GM23248 (cell line): Measurements from ENCODE around the gene FHAD1. TPM values are rescaled to one million over a fixed set of nuclear protein-coding genes. Genes with fewer than 3 reads are reported as not detected.

ENCODE experiments used
- DNase-seq: peaks from one replicate; pipeline ENCODE4 v3.0.0-alpha.2; 2015
- H2AFZ ChIP-seq: fragments of 200-600 bp; sonication (generic); 2 replicates; pipeline ENCODE4 v1.6.1; 2016; ENCODE audit warnings: antibody characterized with exemption
- H3F3A ChIP-seq: fragments of 200-600 bp; sonication (generic); 2 replicates; pipeline ENCODE4 v1.6.1; 2016; ENCODE audit warnings: mild to moderate bottlenecking, antibody characterized with exemption, mixed run types; ENCODE audit not compliant: insufficient read depth
- H3K27ac ChIP-seq: fragments of 200-600 bp; sonication (generic); 2 replicates; pipeline ENCODE4 v1.5.1; 2016; ENCODE audit warnings: mild to moderate bottlenecking
- H3K27me3 ChIP-seq: fragments of 200-600 bp; sonication (generic); replicated peaks from 2 replicates; pipeline ENCODE4 v1.6.1; 2016; ENCODE audit warnings: mild to moderate bottlenecking; ENCODE audit not compliant: insufficient read depth
- H3K36me3 ChIP-seq: fragments of 200-600 bp; sonication (generic); 2 replicates; pipeline ENCODE4 v1.6.1; 2016; ENCODE audit warnings: low read depth, mild to moderate bottlenecking
- H3K4me1 ChIP-seq: fragments of 200-600 bp; sonication (generic); 2 replicates; pipeline ENCODE4 v1.6.1; 2016; ENCODE audit warnings: mild to moderate bottlenecking; ENCODE audit not compliant: insufficient read depth
- H3K4me2 ChIP-seq: fragments of 200-600 bp; sonication (generic); one replicate; pipeline ENCODE4 v1.6.1; 2016; ENCODE audit warnings: mild to moderate bottlenecking; ENCODE audit not compliant: unreplicated experiment
- H3K4me3 ChIP-seq: fragments of 200-600 bp; sonication (generic); 2 replicates; pipeline ENCODE4 v1.5.1; 2016; ENCODE audit warnings: mild to moderate bottlenecking
- H3K79me2 ChIP-seq: fragments of 200-600 bp; sonication (generic); 2 replicates; pipeline ENCODE4 v1.6.1; 2016; ENCODE audit warnings: mild to moderate bottlenecking; ENCODE audit not compliant: insufficient read depth
- H3K9ac ChIP-seq: fragments of 200-600 bp; sonication (generic); 2 replicates; pipeline ENCODE4 v1.6.1; 2016; ENCODE audit warnings: mild to moderate bottlenecking
- H3K9me2 ChIP-seq: fragments of 200-600 bp; sonication (generic); 2 replicates; pipeline ENCODE4 v1.6.1; 2016; ENCODE audit warnings: mixed run types, mild to moderate bottlenecking, moderate library complexity; ENCODE audit not compliant: insufficient read depth
- H3K9me3 ChIP-seq: fragments of 200-600 bp; sonication (generic); one replicate; pipeline ENCODE4 v1.6.1; 2017; ENCODE audit warnings: low read depth
- H4K20me1 ChIP-seq: fragments of 200-600 bp; sonication (generic); 2 replicates; pipeline ENCODE4 v1.6.0; 2016; ENCODE audit not compliant: insufficient read depth
- EZH2 ChIP-seq: fragments of 200-600 bp; sonication (generic); IDR thresholded peaks from 2 replicates; pipeline ENCODE4 v1.6.1; 2018; ENCODE audit warnings: antibody characterized with exemption, mild to moderate bottlenecking; ENCODE audit not compliant: insufficient read depth, poor library complexity, severe bottlenecking
- EZH2phosphoT487 ChIP-seq: fragments of 200-600 bp; sonication (generic); IDR thresholded peaks from 2 replicates; pipeline ENCODE4 v1.6.1; 2018; ENCODE audit warnings: antibody characterized with exemption, moderate library complexity, mild to moderate bottlenecking, low read depth; ENCODE audit not compliant: insufficient read depth
- WGBS, 2 experiments: methylation state at CpG; one replicate each; pipeline ENCODE4 v1.1.6; 2015 to 2017; ENCODE audit warnings: low lambda C conversion rate in 2 of 2, low coverage in 1 of 2; ENCODE audit errors: missing lambda C conversion rate in 2 of 2; 5-methylcytosine and 5-hydroxymethylcytosine counted together
- in situ Hi-C: fragments of 300-500 bp; cut with MboI; formaldehyde crosslinking; loops from 2 replicates; pipeline ENCODE4 v1.15.0; 2020
- polyA plus RNA-seq: library from polyadenylated mRNA; unstranded; fragments of >200 nt; fragmentation: Nextera tagmentation; extraction: Ambion mirVana; gene quantifications from 2 replicates; pipeline ENCODE4 v1.2.1, GENCODE V29; 2016
- total RNA-seq: library from RNA; depleted of rRNA; stranded (reverse); fragments of >200 nt; shearing (Covaris generic); gene quantifications from 2 replicates; pipeline ENCODE4 v1.2.3, GENCODE V29; 2014

The FHAD1 gene
- total and polyA plus RNA-seq, 2 experiments from 2014 or later, result 0.24 TPM; not detected in 1

DNA sequence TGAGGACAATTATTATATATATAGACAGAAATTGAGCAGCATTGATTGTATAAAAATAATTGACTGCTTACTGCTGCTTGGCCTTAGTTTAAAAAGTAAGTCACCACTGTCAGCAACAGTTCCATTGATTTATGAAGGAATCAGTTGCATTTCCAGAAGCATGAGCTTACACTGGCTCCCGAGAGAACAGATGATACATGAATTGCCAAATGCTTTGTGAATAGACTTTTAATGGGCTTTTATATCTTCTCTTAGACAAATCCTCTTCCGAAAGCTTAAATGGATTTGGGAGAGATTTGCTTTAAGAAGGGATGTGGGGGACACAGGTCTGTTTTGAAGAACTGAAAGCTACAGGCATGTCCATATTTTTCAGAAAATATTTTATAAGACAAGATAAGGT lies 7.5 kb downstream of the FHAD1 start:
- H2AFZ ChIP-seq, result no peak overlapping the region
- DNase-seq, result no peak
- no peaks in the 10 kb centered on the region for H3K4me1 ChIP-seq
- H3K9ac ChIP-seq, result no peak overlapping the region
- no peak overlapping the region for H3K4me3 ChIP-seq
- TF ChIP-seq EZH2, result no peak
- no peak for TF ChIP-seq EZH2phosphoT487
- no peaks in the 10 kb centered on the region for H3K9me2 ChIP-seq
- 0 to 4% methylated on average over 2 of the region's 2 CpGs for WGBS, 2 experiments
- no peaks in the 10 kb centered on the region for H4K20me1 ChIP-seq
- no peak overlapping the region for H3K4me2 ChIP-seq
- in situ Hi-C loops, result no loop called here
- no peaks in the 10 kb centered on the region for H3F3A ChIP-seq
- peaks cover 44% of the 10 kb centered on the region for H3K27me3 ChIP-seq
- H3K36me3 ChIP-seq, result no peaks in the 10 kb centered on the region
- H3K27ac ChIP-seq, result no peak overlapping the region
- H3K9me3 ChIP-seq, result no peaks in the 10 kb centered on the region
- H3K79me2 ChIP-seq, result no peaks in the 10 kb centered on the region

DNA sequence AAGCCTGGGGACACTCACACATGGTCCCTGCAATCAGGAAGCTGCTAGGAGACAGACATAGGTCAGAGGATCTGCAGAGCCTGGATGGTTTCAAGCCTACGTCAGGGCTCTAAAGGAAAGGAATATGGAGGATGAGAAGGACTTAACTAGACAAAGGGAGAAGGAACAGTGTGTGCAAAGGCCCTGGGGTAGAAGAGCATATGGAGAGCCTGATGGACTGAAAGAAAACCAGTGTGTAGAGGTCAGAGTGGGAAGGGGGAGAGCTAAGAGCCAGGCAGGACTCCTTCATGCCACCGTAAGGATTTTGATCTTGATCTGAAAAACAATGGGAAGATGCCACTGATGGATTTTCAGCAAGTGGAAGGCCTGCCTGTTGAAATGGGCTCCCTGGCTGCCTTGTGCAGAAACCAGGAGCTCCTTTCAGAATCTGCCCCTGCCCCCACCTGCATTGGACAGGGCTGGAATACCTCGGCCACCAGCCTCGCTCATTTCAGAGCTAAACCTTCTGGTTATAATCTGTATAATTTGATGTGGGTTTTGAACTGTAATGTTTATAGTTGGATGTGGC lies 8.6 kb downstream of the FHAD1 start:
- no peaks in the 10 kb centered on the region for H4K20me1 ChIP-seq
- TF ChIP-seq EZH2, result no peak
- TF ChIP-seq EZH2phosphoT487, result no peak
- DNase-seq, result no peak
- H3K79me2 ChIP-seq, result no peaks in the 10 kb centered on the region
- H2AFZ ChIP-seq, result no peak overlapping the region
- in situ Hi-C loops, result no loop called here
- H3K36me3 ChIP-seq, result no peaks in the 10 kb centered on the region
- no peaks in the 10 kb centered on the region for H3K9me2 ChIP-seq
- H3K4me1 ChIP-seq, result no peaks in the 10 kb centered on the region
- WGBS, 2 experiments, result 53 to 59% methylated on average over 4 of the region's 4 CpGs
- no peak overlapping the region for H3K4me3 ChIP-seq
- H3F3A ChIP-seq, result no peaks in the 10 kb centered on the region
- H3K9me3 ChIP-seq, result no peaks in the 10 kb centered on the region
- no peak overlapping the region for H3K4me2 ChIP-seq
- H3K9ac ChIP-seq, result no peak overlapping the region
- peaks cover 33% of the 10 kb centered on the region for H3K27me3 ChIP-seq
- no peak overlapping the region for H3K27ac ChIP-seq

DNA sequence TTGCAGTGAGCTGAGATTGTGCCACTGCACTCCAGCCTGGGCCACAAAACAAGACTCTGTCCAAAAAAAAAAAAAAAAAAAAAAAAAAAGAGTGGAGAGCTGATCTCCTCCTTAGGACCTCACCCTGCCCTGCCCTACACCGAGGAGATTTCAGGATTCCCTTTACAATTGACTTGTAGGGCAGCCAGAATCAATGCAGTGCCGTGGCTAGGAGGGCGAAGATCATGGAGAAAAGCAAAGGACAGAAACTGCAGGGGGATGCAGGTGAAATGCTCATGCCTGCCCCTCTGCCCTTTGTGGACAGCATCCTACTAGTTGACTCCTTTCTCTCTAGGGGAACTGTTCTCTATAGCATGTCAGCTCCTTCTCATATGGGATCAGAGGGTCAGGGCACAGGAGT lies 9.6 kb downstream of the FHAD1 start:
- Histone ChIP-seq H3K9me2 (no peaks in the 10 kb centered on the region), H2AFZ (no peak overlapping the region), H3K9ac (no peak overlapping the region), H3F3A (no peaks in the 10 kb centered on the region), H3K27ac (no peak overlapping the region), H3K79me2 (no peaks in the 10 kb centered on the region), H3K4me2 (no peak overlapping the region), H3K27me3 (peaks cover 28% of the 10 kb centered on the region), H4K20me1 (no peaks in the 10 kb centered on the region), H3K4me1 (no peaks in the 10 kb centered on the region), H3K9me3 (no peaks in the 10 kb centered on the region), H3K36me3 (no peaks in the 10 kb centered on the region), H3K4me3 (no peak overlapping the region)
- in situ Hi-C loops, result no loop called here
- DNase-seq, result no peak
- TF ChIP-seq EZH2 (no peak), EZH2phosphoT487 (no peak)
- 35 to 42% methylated on average over 3 of the region's 3 CpGs for WGBS, 2 experiments

DNA sequence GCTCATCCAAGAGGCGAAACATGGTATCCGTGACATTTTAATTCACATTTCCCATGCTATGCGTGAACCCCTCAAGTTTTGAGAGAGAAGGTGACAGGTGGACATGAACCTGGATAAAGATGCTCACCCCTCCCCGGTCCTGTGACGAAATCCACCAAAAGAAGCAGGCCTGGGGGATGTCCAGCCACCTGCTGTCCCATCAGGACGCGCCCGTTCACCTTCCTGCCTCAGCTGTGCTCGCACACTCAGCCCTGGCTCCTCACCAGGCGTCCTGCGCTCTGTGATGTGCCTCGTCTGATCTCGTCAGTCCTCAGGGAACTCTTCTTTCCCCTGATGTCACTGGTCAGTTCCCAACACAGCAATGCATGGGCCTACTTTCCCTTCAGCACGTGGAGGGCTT lies 10.3 kb downstream of the FHAD1 start:
- WGBS, 2 experiments, result 50 to 52% methylated on average over 14 of the region's 14 CpGs
- H3K4me3 ChIP-seq, result no peak overlapping the region
- TF ChIP-seq EZH2phosphoT487 (no peak), EZH2 (no peak)
- peaks cover 23% of the 10 kb centered on the region for H3K27me3 ChIP-seq
- H3K4me1 ChIP-seq, result no peaks in the 10 kb centered on the region
- no peaks in the 10 kb centered on the region for H3K9me2 ChIP-seq
- in situ Hi-C loops, result no loop called here
- H3K9me3 ChIP-seq, result no peaks in the 10 kb centered on the region
- H3K79me2 ChIP-seq, result no peaks in the 10 kb centered on the region
- H3F3A ChIP-seq, result no peaks in the 10 kb centered on the region
- H3K9ac ChIP-seq, result no peak overlapping the region
- no peak overlapping the region for H3K4me2 ChIP-seq
- H2AFZ ChIP-seq, result no peak overlapping the region
- H3K36me3 ChIP-seq, result no peaks in the 10 kb centered on the region
- no peak for DNase-seq
- H3K27ac ChIP-seq, result no peak overlapping the region
- no peaks in the 10 kb centered on the region for H4K20me1 ChIP-seq
